CD4-positive, alpha-beta T cell treated with Interleukin-17A for 1 hour (primary cell): ENCODE measurements around the gene OTUB2.

Source experiments
- DNase-seq: peaks from one replicate; pipeline ENCODE4 v3.0.0-alpha.2; 2020

OTUB2 gene

GRCh38 chr14:93997916-93998870 is 27.9 kb upstream of the OTUB2 start:
- DNase-seq: no peak

GRCh38 chr14:93998871-93999403 is 27.2 kb upstream of the OTUB2 start:
- DNase-seq: no peak

GRCh38 chr14:93999573-93999972 is 26.6 kb upstream of the OTUB2 start:
- DNase-seq: no peak

- DNase-seq: no peak
Observed at GRCh38 chr14:94000267-94000666, 25.9 kb upstream of the OTUB2 start.

GRCh38 chr14:94001016-94001415 is 25.1 kb upstream of the OTUB2 start:
- DNase-seq: no peak

- peak; percentile 65 for DNase-seq
Observed at GRCh38 chr14:94001501-94002396, 24.4 kb upstream of the OTUB2 start.

GRCh38 chr14:94003397-94003796 is 22.7 kb upstream of the OTUB2 start:
- DNase-seq: no peak

GRCh38 chr14:94004015-94004414 is 22.1 kb upstream of the OTUB2 start:
- no peak for DNase-seq

- DNase-seq: peak; percentile 23
Observed at GRCh38 chr14:94005324-94006073, 20.6 kb upstream of the OTUB2 start.

- no peak for DNase-seq
Observed at GRCh38 chr14:94008234-94008633, 17.9 kb upstream of the OTUB2 start.

GRCh38 chr14:94009767-94010166 is 16.4 kb upstream of the OTUB2 start:
- DNase-seq: no peak

GRCh38 chr14:94010625-94011024 is 15.5 kb upstream of the OTUB2 start:
- DNase-seq: no peak

- DNase-seq: peak; percentile 56
Observed at GRCh38 chr14:94011795-94012194, 14.3 kb upstream of the OTUB2 start.

- DNase-seq: no peak
Observed at GRCh38 chr14:94014382-94014781, 11.8 kb upstream of the OTUB2 start.

- DNase-seq: no peak
Observed at GRCh38 chr14:94015223-94015622, 10.9 kb upstream of the OTUB2 start.

GRCh38 chr14:94016446-94016976 is 9.6 kb upstream of the OTUB2 start:
- no peak for DNase-seq

GRCh38 chr14:94018308-94018707 is 7.8 kb upstream of the OTUB2 start:
- DNase-seq: no peak

- DNase-seq: no peak
Observed at GRCh38 chr14:94019329-94019728, 6.8 kb upstream of the OTUB2 start.

GRCh38 chr14:94020267-94020666 is 5.9 kb upstream of the OTUB2 start:
- no peak for DNase-seq

GRCh38 chr14:94021001-94021400 is 5.1 kb upstream of the OTUB2 start:
- DNase-seq: no peak

- DNase-seq: no peak
Observed at GRCh38 chr14:94021416-94022157, 4.6 kb upstream of the OTUB2 start.
